ENCODE results near the gene GPC5. TPM values are rescaled to one million over a fixed set of nuclear protein-coding genes. Genes with fewer than 3 reads are reported as not detected.

Gene GPC5
- total and polyA plus RNA-seq, 2 of the 13 experiments (the other 11 are each of a cell fraction or from before 2014, with no cell fraction given): 0.02 to 0.07 TPM

DNA sequence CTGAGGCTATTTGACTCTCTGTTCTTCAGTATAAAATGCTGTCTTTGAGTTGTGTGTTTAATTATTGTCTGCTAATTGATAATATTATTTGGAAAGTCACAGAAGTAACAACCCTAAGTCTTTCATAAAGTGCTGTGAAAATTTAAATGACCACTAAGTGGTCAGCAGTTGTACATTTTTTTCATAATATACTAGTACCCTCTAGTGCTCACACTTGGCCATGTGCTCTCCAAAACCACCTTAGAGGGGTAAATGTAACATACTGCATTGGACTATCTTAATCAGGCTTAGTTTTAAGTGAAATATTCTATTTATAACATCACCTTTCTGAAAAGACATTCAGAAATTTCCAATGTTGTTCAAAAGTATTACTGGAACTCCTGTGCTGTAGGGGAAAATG is 745.3 kb downstream of the GPC5 start (continued):
- TF ChIP-seq PREB (CRISPR knock-in tag; IDR thresholded peaks at IDR 0.05): no peak
- no peak for TF ChIP-seq ZNF367 (CRISPR knock-in tag; IDR thresholded peaks at IDR 0.05; ENCODE audit: borderline replicate concordance)
- no peak for TF ChIP-seq TMF1 (CRISPR knock-in tag; IDR thresholded peaks at IDR 0.05; ENCODE audit: low read depth)
- no peak for TF ChIP-seq NPAS2 (CRISPR knock-in tag; IDR thresholded peaks at IDR 0.05; ENCODE audit: borderline replicate concordance)
- no peak for TF ChIP-seq ZMYM3 (CRISPR knock-in tag; IDR thresholded peaks at IDR 0.05)

DNA sequence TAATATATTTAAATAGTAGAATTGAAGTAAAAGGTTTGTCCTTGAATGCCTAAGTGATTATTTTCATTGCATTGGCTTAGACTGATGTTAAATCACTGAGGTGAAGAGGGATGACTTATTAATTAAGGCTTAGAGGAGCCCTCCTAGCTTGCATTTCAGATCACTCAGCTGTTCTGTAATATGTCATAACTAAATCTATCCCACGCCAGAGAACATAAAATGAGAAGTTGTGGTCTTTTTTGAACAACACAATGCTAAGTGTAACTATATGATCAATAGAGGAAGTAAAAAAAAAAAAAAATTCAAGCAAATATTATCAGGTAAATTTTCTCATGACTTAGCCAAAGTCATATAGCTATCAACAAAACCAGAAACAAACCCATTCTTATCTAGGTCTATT is 752.2 kb downstream of the GPC5 start:
- intact Hi-C loops (cut with micrococcal nuclease; ENCODE audit: unreplicated experiment) (no loop called here), in situ Hi-C loops (cut with HindIII; ENCODE audit: extremely low pct_ligation_motif_present, low pct_unique_long_range_greater_than_20kb) (no loop called here)
- CTCF ChIA-PET (ENCODE audit: low intra/inter-chr PET ratio, low total read pairs): no interaction called here
- H3K36me3 ChIP-seq (replicated peaks in 1 of 2; ENCODE audit: control insufficient read depth in 1 of 2, insufficient read depth in 2 of 2, low read length in 2 of 2): no peaks in the 10 kb centered on the region
- ATAC-seq (no peak), DNase-seq (ENCODE audit: low spot score) (no peak), FAIRE-seq (no peak)
- no peak overlapping the region for H3K4me3 ChIP-seq (replicated peaks in 1 of 3; ENCODE audit: insufficient read depth in 1 of 3, low read depth in 2 of 3, low read length in 3 of 3)
- POLR2A ChIA-PET: no interaction called here
- H3K27me3 ChIP-seq (ENCODE audit: control insufficient read depth in 1 of 2, insufficient read depth in 2 of 2, low read length in 2 of 2): no peaks in the 10 kb centered on the region
- H3K4me1 ChIP-seq (ENCODE audit: insufficient read depth, low read length): no peaks in the 10 kb centered on the region
- no peak overlapping the region for H3K27ac ChIP-seq (ENCODE audit: extremely low read length, insufficient read depth, low read length)
- no peak overlapping the region for H2AFZ ChIP-seq (ENCODE audit: low read length)
- no peaks in the 10 kb centered on the region for H3K79me2 ChIP-seq (ENCODE audit: insufficient read depth, low read length)
- no peak overlapping the region for H3K4me2 ChIP-seq (ENCODE audit: low read depth, low read length)
- BruUV-seq (replicated peaks): no TSS peak
- WGBS (ENCODE audit: low lambda C conversion rate): 0% methylated on average over 1 of the region's 1 CpG
- H3K9me3 ChIP-seq (ENCODE audit: low read length): no peaks in the 10 kb centered on the region
- no peak overlapping the region for H3K9ac ChIP-seq (ENCODE audit: insufficient read depth, low read depth, low read length)
- H4K20me1 ChIP-seq (ENCODE audit: insufficient read depth, low read length): no peaks in the 10 kb centered on the region
- TF ChIP-seq JUNB (CRISPR knock-in tag; IDR thresholded peaks at IDR 0.05; ENCODE audit: borderline replicate concordance) (no peak), SOX13 (IDR thresholded peaks at IDR 0.05) (no peak), SOX13 (CRISPR knock-in tag; conservative IDR thresholded peaks at IDR 0.05 in 1 of 2, IDR thresholded peaks at IDR 0.05 in 1 of 2) (no peak), DMAP1 (CRISPR knock-in tag; IDR thresholded peaks at IDR 0.05) (no peak), TFDP1 (CRISPR knock-in tag; IDR thresholded peaks at IDR 0.05; ENCODE audit: borderline replicate concordance) (no peak), ARHGAP35 (CRISPR knock-in tag; IDR thresholded peaks at IDR 0.05; ENCODE audit: borderline replicate concordance) (no peak), MTF1 (CRISPR knock-in tag; IDR thresholded peaks at IDR 0.05) (no peak), RXRB (CRISPR knock-in tag; IDR thresholded peaks at IDR 0.05; ENCODE audit: borderline replicate concordance) (no peak), RFX5 (IDR thresholded peaks at IDR 0.05; ENCODE audit: low read depth, low read length) (no peak), ZBTB3 (CRISPR knock-in tag; IDR thresholded peaks at IDR 0.05; ENCODE audit: borderline replicate concordance, low read depth) (no peak), ZSCAN25 (CRISPR knock-in tag; IDR thresholded peaks at IDR 0.05) (no peak), MEIS1 (CRISPR knock-in tag; IDR thresholded peaks at IDR 0.05; ENCODE audit: borderline replicate concordance) (no peak), NCOA2 (CRISPR knock-in tag; IDR thresholded peaks at IDR 0.05) (no peak), ZNF572 (CRISPR knock-in tag; IDR thresholded peaks at IDR 0.05) (no peak), MTA1 (CRISPR knock-in tag; IDR thresholded peaks at IDR 0.05; ENCODE audit: borderline replicate concordance) (no peak), IKZF1 (IDR thresholded peaks at IDR 0.05) (no peak)
- TF ChIP-seq, protein P1, sequence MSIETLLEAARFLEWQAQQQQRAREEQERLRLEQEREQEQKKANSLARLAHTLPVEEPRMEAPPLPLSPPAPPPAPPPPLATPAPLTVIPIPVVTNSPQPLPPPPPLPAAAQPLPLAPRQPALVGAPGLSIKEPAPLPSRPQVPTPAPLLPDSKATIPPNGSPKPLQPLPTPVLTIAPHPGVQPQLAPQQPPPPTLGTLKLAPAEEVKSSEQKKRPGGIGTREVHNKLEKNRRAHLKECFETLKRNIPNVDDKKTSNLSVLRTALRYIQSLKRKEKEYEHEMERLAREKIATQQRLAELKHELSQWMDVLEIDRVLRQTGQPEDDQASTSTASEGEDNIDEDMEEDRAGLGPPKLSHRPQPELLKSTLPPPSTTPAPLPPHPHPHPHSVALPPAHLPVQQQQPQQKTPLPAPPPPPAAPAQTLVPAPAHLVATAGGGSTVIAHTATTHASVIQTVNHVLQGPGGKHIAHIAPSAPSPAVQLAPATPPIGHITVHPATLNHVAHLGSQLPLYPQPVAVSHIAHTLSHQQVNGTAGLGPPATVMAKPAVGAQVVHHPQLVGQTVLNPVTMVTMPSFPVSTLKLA (IDR thresholded peaks at IDR 0.05): no peak

Data from HepG2 (cell line).